Liver (tissue), 9 donors: ENCODE measurements around the gene RXFP2. TPM values are rescaled to one million over a fixed set of nuclear protein-coding genes. Genes with fewer than 3 reads are reported as not detected.

Source experiments
- DNase-seq: peaks from one replicate; pipeline ENCODE4 v3.0.0-alpha.2; 2017; ENCODE audit warnings: low spot score
- H3K27ac ChIP-seq, 2 donors: one replicate each; pipeline ENCODE4 v1.7.0; 2013; ENCODE audit warnings: inconsistent platforms in 2 of 2, low read length in 2 of 2, control low read depth in 1 of 2, low read depth in 1 of 2, mild to moderate bottlenecking in 1 of 2
- H3K27me3 ChIP-seq, 4 donors: one replicate each; pipeline versions ENCODE4 v1.6.1 to v1.7.0; 2013; ENCODE audit warnings: low read length in 3 of 4, inconsistent platforms in 1 of 4, mild to moderate bottlenecking in 1 of 4, moderate library complexity in 1 of 4; ENCODE audit not compliant: control insufficient read depth in 4 of 4, insufficient read depth in 4 of 4
- H3K36me3 ChIP-seq, 4 donors: one replicate each; pipeline versions ENCODE4 v1.6.1 to v1.7.0; 2013; ENCODE audit warnings: low read length in 3 of 4, mild to moderate bottlenecking in 3 of 4, low read depth in 1 of 4, moderate library complexity in 1 of 4; ENCODE audit not compliant: control insufficient read depth in 4 of 4, insufficient read depth in 3 of 4
- H3K4me1 ChIP-seq, 4 donors: one replicate each; pipeline versions ENCODE4 v1.6.1 to v1.7.0; 2013; ENCODE audit warnings: low read length in 3 of 4, mild to moderate bottlenecking in 3 of 4, moderate library complexity in 1 of 4; ENCODE audit not compliant: control insufficient read depth in 4 of 4, insufficient read depth in 4 of 4
- H3K4me3 ChIP-seq, 3 donors: one replicate each; pipeline versions ENCODE4 v1.6.1 to v1.7.0; 2013; ENCODE audit warnings: low read length in 3 of 3, control low read depth in 1 of 3, low read depth in 1 of 3, mild to moderate bottlenecking in 1 of 3
- H3K9ac ChIP-seq, 2 donors: one replicate each; pipeline ENCODE4 v1.7.0; 2013; ENCODE audit warnings: low read length in 2 of 2, mild to moderate bottlenecking in 2 of 2, moderate library complexity in 2 of 2, control low read depth in 1 of 2, low read depth in 1 of 2
- H3K9me3 ChIP-seq, 4 donors: one replicate each; pipeline versions ENCODE4 v1.6.1 to v1.7.0; 2013; ENCODE audit warnings: low read length in 3 of 4; ENCODE audit not compliant: control insufficient read depth in 4 of 4
- EGR1 ChIP-seq, 2 donors: IDR thresholded peaks; 2 replicates each; pipeline ENCODE4 v1.6.1; 2016 to 2018; ENCODE audit warnings: antibody characterized with exemption in 2 of 2, low read depth in 2 of 2
- FOXA1 ChIP-seq: IDR thresholded peaks from 2 replicates; pipeline ENCODE4 v1.6.1; 2016; ENCODE audit warnings: antibody characterized with exemption
- FOXA2 ChIP-seq: IDR thresholded peaks from 2 replicates; pipeline ENCODE4 v1.6.1; 2016; ENCODE audit warnings: antibody characterized with exemption
- GABPA ChIP-seq, 2 donors: IDR thresholded peaks in 1 of 2; conservative IDR thresholded peaks in 1 of 2; 2 replicates each; pipeline ENCODE4 v1.6.1; 2016; ENCODE audit warnings: antibody characterized with exemption in 2 of 2, mild to moderate bottlenecking in 1 of 2, moderate library complexity in 1 of 2
- HNF4A ChIP-seq, 2 donors: conservative IDR thresholded peaks; 2 replicates each; pipeline ENCODE4 v1.6.1; 2016; ENCODE audit warnings: antibody characterized with exemption in 2 of 2, mild to moderate bottlenecking in 2 of 2
- HNF4G ChIP-seq: IDR thresholded peaks from 2 replicates; pipeline ENCODE4 v1.6.1; 2016; ENCODE audit warnings: antibody characterized with exemption
- JUND ChIP-seq, 2 donors: IDR thresholded peaks; 2 replicates each; pipeline ENCODE4 v1.6.1; 2016; ENCODE audit warnings: antibody characterized with exemption in 2 of 2
- NR2F2 ChIP-seq: IDR thresholded peaks from 2 replicates; pipeline ENCODE4 v1.6.1; 2016; ENCODE audit warnings: antibody characterized with exemption
- RAD21 ChIP-seq, 2 donors: IDR thresholded peaks; 2 replicates each; pipeline ENCODE4 v1.6.1; 2016; ENCODE audit warnings: antibody characterized with exemption in 2 of 2, mild to moderate bottlenecking in 2 of 2
- RXRA ChIP-seq, 2 donors: IDR thresholded peaks; 2 replicates each; pipeline ENCODE4 v1.6.1; 2017 to 2018; ENCODE audit warnings: antibody characterized with exemption in 2 of 2, mild to moderate bottlenecking in 1 of 2
- SP1 ChIP-seq: IDR thresholded peaks from 2 replicates; pipeline ENCODE4 v1.6.1; 2018; ENCODE audit warnings: antibody characterized with exemption, mild to moderate bottlenecking
- TAF1 ChIP-seq: conservative IDR thresholded peaks from 2 replicates; pipeline ENCODE4 v1.6.1; 2016; ENCODE audit warnings: antibody characterized with exemption, mild to moderate bottlenecking
- YY1 ChIP-seq: IDR thresholded peaks from 2 replicates; pipeline ENCODE4 v1.6.1; 2016; ENCODE audit warnings: antibody characterized with exemption, mild to moderate bottlenecking
- ZBTB33 ChIP-seq: IDR thresholded peaks from 2 replicates; pipeline ENCODE4 v1.6.1; 2016; ENCODE audit warnings: antibody characterized with exemption
- WGBS: extraction: QIAGEN DNeasy Blood & Tissue Kit; methylation state at CpG from one replicate; pipeline ENCODE4 v1.1.7; 2013; 5-methylcytosine and 5-hydroxymethylcytosine counted together
- polyA plus RNA-seq, 2 donors: library from polyadenylated mRNA; stranded (reverse) in 1 of 2; unstranded in 1 of 2; fragments of 200-250 nt in 1 of 2; fragments of >200 nt in 1 of 2; fragmentation: Nextera tagmentation in 1 of 2; extraction: Ambion mirVana in 1 of 2; gene quantifications; one replicate each; pipeline versions ENCODE4 v1.2.1 to v1.2.3, GENCODE V29; 2013 to 2015
- total RNA-seq, 2 donors: library from RNA; depleted of rRNA; stranded (reverse); fragments of >200 nt; gene quantifications; one replicate each; pipeline ENCODE4 v1.2.3, GENCODE V29; 2014
- TF ChIP-seq, protein P1 (sequence below): IDR thresholded peaks from 2 replicates; pipeline ENCODE4 v1.6.1; 2016; ENCODE audit warnings: antibody characterized with exemption
- TF ChIP-seq, protein P2 (sequence below): fragments of 150-350 bp; IDR thresholded peaks from 2 replicates; pipeline ENCODE4 v1.5.1; 2017; ENCODE audit warnings: improper control_type of control experiment, low read depth, low read length; ENCODE audit not compliant: missing input control
- TF ChIP-seq, protein P3 (sequence below): IDR thresholded peaks from 2 replicates; pipeline ENCODE4 v1.6.1; 2016; ENCODE audit warnings: antibody characterized with exemption, mild to moderate bottlenecking
- TF ChIP-seq, protein P4 (sequence below): IDR thresholded peaks from 2 replicates; pipeline ENCODE4 v1.6.1; 2016; ENCODE audit warnings: antibody characterized with exemption
- donor health status: healthy.
- donor health status: healthy.
- donor health status: healthy.
- donor health status: healthy.
- donor health status: healthy.

RXFP2 gene
- total and polyA plus RNA-seq, 4 donors, result not detected

- H3K9me3 ChIP-seq, result no peaks in the 10 kb centered on the region
- no peak for DNase-seq
- H3K4me1 ChIP-seq, result peaks cover 0 to 10% (median 4%) of the 10 kb centered on the region in 4 donors
- TF ChIP-seq NR2F2 (no peak), JUND (IDR thresholded peaks at IDR 0.05) (no peak), SP1 (no peak), RAD21 (IDR thresholded peaks at IDR 0.05) (no peak), HNF4G (no peak), RXRA (IDR thresholded peaks at IDR 0.05) (no peak), ZBTB33 (no peak), TAF1 (no peak), FOXA1 (no peak), EGR1 (IDR thresholded peaks at IDR 0.05; ENCODE audit: low read depth in 2 of 2) (no peak), YY1 (no peak), FOXA2 (no peak)
- TF ChIP-seq, protein P1, sequence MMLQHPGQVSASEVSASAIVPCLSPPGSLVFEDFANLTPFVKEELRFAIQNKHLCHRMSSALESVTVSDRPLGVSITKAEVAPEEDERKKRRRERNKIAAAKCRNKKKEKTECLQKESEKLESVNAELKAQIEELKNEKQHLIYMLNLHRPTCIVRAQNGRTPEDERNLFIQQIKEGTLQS, result no peak
- TF ChIP-seq, protein P2, sequence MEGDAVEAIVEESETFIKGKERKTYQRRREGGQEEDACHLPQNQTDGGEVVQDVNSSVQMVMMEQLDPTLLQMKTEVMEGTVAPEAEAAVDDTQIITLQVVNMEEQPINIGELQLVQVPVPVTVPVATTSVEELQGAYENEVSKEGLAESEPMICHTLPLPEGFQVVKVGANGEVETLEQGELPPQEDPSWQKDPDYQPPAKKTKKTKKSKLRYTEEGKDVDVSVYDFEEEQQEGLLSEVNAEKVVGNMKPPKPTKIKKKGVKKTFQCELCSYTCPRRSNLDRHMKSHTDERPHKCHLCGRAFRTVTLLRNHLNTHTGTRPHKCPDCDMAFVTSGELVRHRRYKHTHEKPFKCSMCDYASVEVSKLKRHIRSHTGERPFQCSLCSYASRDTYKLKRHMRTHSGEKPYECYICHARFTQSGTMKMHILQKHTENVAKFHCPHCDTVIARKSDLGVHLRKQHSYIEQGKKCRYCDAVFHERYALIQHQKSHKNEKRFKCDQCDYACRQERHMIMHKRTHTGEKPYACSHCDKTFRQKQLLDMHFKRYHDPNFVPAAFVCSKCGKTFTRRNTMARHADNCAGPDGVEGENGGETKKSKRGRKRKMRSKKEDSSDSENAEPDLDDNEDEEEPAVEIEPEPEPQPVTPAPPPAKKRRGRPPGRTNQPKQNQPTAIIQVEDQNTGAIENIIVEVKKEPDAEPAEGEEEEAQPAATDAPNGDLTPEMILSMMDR, result no peak
- TF ChIP-seq, protein P3, sequence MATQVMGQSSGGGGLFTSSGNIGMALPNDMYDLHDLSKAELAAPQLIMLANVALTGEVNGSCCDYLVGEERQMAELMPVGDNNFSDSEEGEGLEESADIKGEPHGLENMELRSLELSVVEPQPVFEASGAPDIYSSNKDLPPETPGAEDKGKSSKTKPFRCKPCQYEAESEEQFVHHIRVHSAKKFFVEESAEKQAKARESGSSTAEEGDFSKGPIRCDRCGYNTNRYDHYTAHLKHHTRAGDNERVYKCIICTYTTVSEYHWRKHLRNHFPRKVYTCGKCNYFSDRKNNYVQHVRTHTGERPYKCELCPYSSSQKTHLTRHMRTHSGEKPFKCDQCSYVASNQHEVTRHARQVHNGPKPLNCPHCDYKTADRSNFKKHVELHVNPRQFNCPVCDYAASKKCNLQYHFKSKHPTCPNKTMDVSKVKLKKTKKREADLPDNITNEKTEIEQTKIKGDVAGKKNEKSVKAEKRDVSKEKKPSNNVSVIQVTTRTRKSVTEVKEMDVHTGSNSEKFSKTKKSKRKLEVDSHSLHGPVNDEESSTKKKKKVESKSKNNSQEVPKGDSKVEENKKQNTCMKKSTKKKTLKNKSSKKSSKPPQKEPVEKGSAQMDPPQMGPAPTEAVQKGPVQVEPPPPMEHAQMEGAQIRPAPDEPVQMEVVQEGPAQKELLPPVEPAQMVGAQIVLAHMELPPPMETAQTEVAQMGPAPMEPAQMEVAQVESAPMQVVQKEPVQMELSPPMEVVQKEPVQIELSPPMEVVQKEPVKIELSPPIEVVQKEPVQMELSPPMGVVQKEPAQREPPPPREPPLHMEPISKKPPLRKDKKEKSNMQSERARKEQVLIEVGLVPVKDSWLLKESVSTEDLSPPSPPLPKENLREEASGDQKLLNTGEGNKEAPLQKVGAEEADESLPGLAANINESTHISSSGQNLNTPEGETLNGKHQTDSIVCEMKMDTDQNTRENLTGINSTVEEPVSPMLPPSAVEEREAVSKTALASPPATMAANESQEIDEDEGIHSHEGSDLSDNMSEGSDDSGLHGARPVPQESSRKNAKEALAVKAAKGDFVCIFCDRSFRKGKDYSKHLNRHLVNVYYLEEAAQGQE, result no peak
- H3K27me3 ChIP-seq, result peaks cover 0 to 3% (median 1%) of the 10 kb centered on the region in 4 donors
- H3K36me3 ChIP-seq, result no peaks in the 10 kb centered on the region
- H3K9ac ChIP-seq, result no peak overlapping the region
- no peak overlapping the region for H3K27ac ChIP-seq
- no peak overlapping the region for H3K4me3 ChIP-seq
- 70% methylated on average over 5 of the region's 5 CpGs for WGBS
Measured at GRCh38 chr13:31722673-31723072, 16.7 kb upstream of the RXFP2 start.

- no peak overlapping the region for H3K4me3 ChIP-seq
- no peaks in the 10 kb centered on the region for H3K4me1 ChIP-seq
- H3K27ac ChIP-seq, result no peak overlapping the region
- H3K9ac ChIP-seq, result no peak overlapping the region
- peaks cover 0 to 3% (median 1%) of the 10 kb centered on the region in 4 donors for H3K27me3 ChIP-seq
- no peaks in the 10 kb centered on the region for H3K36me3 ChIP-seq
- 91% methylated on average over 5 of the region's 5 CpGs for WGBS
- DNase-seq, result no peak
- H3K9me3 ChIP-seq, result no peaks in the 10 kb centered on the region
- TF ChIP-seq FOXA1 (no peak), SP1 (no peak), ZBTB33 (no peak), NR2F2 (no peak), TAF1 (no peak), FOXA2 (no peak), RXRA (IDR thresholded peaks at IDR 0.05) (no peak), GABPA (IDR thresholded peaks at IDR 0.05 in 1 of 2, conservative IDR thresholded peaks at IDR 0.05 in 1 of 2) (no peak), HNF4A (conservative IDR thresholded peaks at IDR 0.05) (no peak), YY1 (no peak)
- TF ChIP-seq, protein P3, result no peak
- TF ChIP-seq, protein P4, sequence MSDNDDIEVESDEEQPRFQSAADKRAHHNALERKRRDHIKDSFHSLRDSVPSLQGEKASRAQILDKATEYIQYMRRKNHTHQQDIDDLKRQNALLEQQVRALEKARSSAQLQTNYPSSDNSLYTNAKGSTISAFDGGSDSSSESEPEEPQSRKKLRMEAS, result no peak
- TF ChIP-seq, protein P1, result no peak
Measured at GRCh38 chr13:31725841-31726240, 13.5 kb upstream of the RXFP2 start.
